ENCODE results near the gene TCF7L1.

TCF7L1 gene

DNA sequence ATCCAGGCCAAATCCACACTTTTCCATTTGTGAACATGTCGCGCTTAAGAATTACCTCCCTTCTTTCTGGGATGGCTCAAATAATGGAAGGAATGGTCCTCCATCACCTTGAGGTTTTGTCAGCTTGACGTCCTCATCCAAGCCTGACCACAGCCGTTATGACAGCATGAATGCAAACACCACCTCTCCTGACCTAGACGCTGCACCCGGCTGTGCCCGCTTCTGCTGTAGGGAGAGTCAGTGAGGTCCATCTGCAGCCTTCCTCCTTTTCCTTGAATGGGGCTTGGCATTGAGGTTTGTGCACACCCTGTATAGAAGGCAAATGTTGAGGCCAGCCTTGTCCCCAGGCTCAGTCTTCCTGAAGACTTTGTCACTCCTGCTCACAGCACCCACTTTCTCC lies 109.1 kb downstream of the TCF7L1 start:
- H3K27me3 ChIP-seq (ENCODE audit: insufficient read depth, low read length, poor library complexity, severe bottlenecking): no peaks in the 10 kb centered on the region
- H3K4me2 ChIP-seq (ENCODE audit: low read depth, low read length, poor library complexity, severe bottlenecking): no peak overlapping the region
- no peaks in the 10 kb centered on the region for H3K9me3 ChIP-seq (ENCODE audit: insufficient read depth, low read depth, low read length)
- H3K4me3 ChIP-seq (ENCODE audit: low read length, poor library complexity, severe bottlenecking): no peak overlapping the region
- H3K36me3 ChIP-seq (ENCODE audit: insufficient read depth, low read length): no peaks in the 10 kb centered on the region
- H3K9ac ChIP-seq (ENCODE audit: low read depth, low read length, poor library complexity, severe bottlenecking): no peak overlapping the region
- no peaks in the 10 kb centered on the region for H3K79me2 ChIP-seq (ENCODE audit: insufficient read depth, low read length)
- no peaks in the 10 kb centered on the region for H3K4me1 ChIP-seq (ENCODE audit: insufficient read depth, low read length, poor library complexity, severe bottlenecking)
- no peaks in the 10 kb centered on the region for H3K9me2 ChIP-seq (replicated peaks; ENCODE audit: low read depth, low read length)
- H4K20me1 ChIP-seq (ENCODE audit: insufficient read depth, low read length, poor library complexity, severe bottlenecking): no peaks in the 10 kb centered on the region
- TF ChIP-seq, protein P1, sequence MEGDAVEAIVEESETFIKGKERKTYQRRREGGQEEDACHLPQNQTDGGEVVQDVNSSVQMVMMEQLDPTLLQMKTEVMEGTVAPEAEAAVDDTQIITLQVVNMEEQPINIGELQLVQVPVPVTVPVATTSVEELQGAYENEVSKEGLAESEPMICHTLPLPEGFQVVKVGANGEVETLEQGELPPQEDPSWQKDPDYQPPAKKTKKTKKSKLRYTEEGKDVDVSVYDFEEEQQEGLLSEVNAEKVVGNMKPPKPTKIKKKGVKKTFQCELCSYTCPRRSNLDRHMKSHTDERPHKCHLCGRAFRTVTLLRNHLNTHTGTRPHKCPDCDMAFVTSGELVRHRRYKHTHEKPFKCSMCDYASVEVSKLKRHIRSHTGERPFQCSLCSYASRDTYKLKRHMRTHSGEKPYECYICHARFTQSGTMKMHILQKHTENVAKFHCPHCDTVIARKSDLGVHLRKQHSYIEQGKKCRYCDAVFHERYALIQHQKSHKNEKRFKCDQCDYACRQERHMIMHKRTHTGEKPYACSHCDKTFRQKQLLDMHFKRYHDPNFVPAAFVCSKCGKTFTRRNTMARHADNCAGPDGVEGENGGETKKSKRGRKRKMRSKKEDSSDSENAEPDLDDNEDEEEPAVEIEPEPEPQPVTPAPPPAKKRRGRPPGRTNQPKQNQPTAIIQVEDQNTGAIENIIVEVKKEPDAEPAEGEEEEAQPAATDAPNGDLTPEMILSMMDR (conservative IDR thresholded peaks at IDR 0.05; ENCODE audit: low read length): no peak
- no peak for TF ChIP-seq EZH2phosphoT487 (IDR thresholded peaks at IDR 0.05; ENCODE audit: borderline replicate concordance)
- H3F3A ChIP-seq (ENCODE audit: low read depth): no peaks in the 10 kb centered on the region
- H2AFZ ChIP-seq (ENCODE audit: low read length): no peak overlapping the region

DNA sequence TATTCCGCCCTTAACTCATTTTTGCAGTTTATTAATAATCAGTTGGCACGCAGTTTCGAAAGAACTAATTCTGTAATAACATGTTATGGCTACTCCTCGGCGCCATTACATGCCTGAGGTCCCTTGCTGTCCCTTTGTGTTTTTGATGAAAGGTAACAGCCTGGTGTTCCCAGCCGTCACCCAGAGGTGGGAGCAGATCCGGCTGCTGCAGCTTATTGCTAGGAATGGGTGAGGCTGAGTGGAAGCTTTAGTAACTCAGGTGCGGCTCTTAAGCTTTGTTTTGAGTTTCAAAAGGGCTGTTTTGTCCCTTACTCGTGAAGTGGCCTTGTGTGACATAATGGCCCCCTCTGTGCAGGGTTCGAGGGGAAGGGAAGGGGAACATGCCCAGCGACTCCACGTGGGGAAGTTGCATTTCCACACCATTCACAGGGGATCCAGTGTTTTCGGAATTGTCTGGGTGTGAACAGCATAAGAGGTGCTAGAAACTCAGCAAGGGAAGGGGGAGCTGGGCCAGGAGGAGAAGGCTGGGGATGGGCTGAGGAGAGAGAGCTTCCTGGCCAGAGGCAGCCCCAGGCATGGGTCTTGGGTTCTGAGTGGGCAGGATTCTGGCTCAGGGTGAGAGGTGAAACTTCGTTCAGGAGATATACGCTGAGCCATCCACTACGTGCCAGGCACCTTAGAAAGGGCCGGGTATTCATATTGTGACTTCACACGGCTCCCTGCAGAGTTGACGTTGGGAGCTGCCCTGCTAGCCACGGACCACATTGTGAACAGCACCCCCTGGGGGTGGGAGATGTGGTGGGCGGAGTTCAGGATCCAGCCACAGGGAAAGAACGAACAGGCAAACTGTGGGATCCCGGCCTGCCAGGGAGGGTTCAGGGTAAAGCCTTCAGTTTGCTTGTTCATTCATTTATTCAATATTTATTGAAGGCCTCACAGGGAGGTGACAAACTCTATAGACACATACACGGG lies 110.2 kb downstream of the TCF7L1 start:
- Histone ChIP-seq H4K20me1 (ENCODE audit: insufficient read depth, low read length, poor library complexity, severe bottlenecking) (no peaks in the 10 kb centered on the region), H3K4me3 (ENCODE audit: low read length, poor library complexity, severe bottlenecking) (no peak overlapping the region), H2AFZ (ENCODE audit: low read length) (peak overlapping the region; percentile 77), H3K4me1 (ENCODE audit: insufficient read depth, low read length, poor library complexity, severe bottlenecking) (no peaks in the 10 kb centered on the region), H3K9me3 (ENCODE audit: insufficient read depth, low read depth, low read length) (no peaks in the 10 kb centered on the region), H3K27me3 (ENCODE audit: insufficient read depth, low read length, poor library complexity, severe bottlenecking) (no peaks in the 10 kb centered on the region), H3K9me2 (replicated peaks; ENCODE audit: low read depth, low read length) (no peaks in the 10 kb centered on the region), H3K36me3 (ENCODE audit: insufficient read depth, low read length) (no peaks in the 10 kb centered on the region), H3K4me2 (ENCODE audit: low read depth, low read length, poor library complexity, severe bottlenecking) (no peak overlapping the region), H3F3A (ENCODE audit: low read depth) (no peaks in the 10 kb centered on the region), H3K9ac (ENCODE audit: low read depth, low read length, poor library complexity, severe bottlenecking) (no peak overlapping the region), H3K79me2 (ENCODE audit: insufficient read depth, low read length) (no peaks in the 10 kb centered on the region)
- TF ChIP-seq, protein P1 (conservative IDR thresholded peaks at IDR 0.05; ENCODE audit: low read length): peak; percentile 66
- TF ChIP-seq EZH2phosphoT487 (IDR thresholded peaks at IDR 0.05; ENCODE audit: borderline replicate concordance): no peak

- Histone ChIP-seq H4K20me1 (ENCODE audit: insufficient read depth, low read length, poor library complexity, severe bottlenecking) (no peaks in the 10 kb centered on the region), H3K4me1 (ENCODE audit: insufficient read depth, low read length, poor library complexity, severe bottlenecking) (no peaks in the 10 kb centered on the region), H3F3A (ENCODE audit: low read depth) (no peaks in the 10 kb centered on the region), H2AFZ (ENCODE audit: low read length) (no peak overlapping the region), H3K9ac (ENCODE audit: low read depth, low read length, poor library complexity, severe bottlenecking) (no peak overlapping the region), H3K4me3 (ENCODE audit: low read length, poor library complexity, severe bottlenecking) (no peak overlapping the region), H3K4me2 (ENCODE audit: low read depth, low read length, poor library complexity, severe bottlenecking) (no peak overlapping the region), H3K27me3 (ENCODE audit: insufficient read depth, low read length, poor library complexity, severe bottlenecking) (no peaks in the 10 kb centered on the region), H3K9me3 (ENCODE audit: insufficient read depth, low read depth, low read length) (no peaks in the 10 kb centered on the region), H3K79me2 (ENCODE audit: insufficient read depth, low read length) (no peaks in the 10 kb centered on the region), H3K36me3 (ENCODE audit: insufficient read depth, low read length) (no peaks in the 10 kb centered on the region), H3K9me2 (replicated peaks; ENCODE audit: low read depth, low read length) (no peaks in the 10 kb centered on the region)
- TF ChIP-seq, protein P1 (conservative IDR thresholded peaks at IDR 0.05; ENCODE audit: low read length): no peak
- no peak for TF ChIP-seq EZH2phosphoT487 (IDR thresholded peaks at IDR 0.05; ENCODE audit: borderline replicate concordance)
Observed at GRCh38 chr2:85244828-85245227, 111.6 kb downstream of the TCF7L1 start.
